Gastrocnemius medialis (tissue), 4 donors: Measurements from ENCODE around the gene KLRK1.
"Not testable (repeated sequence)": the region's sequence is repeated elsewhere in the genome, so short reads cannot be mapped to it uniquely, and the experiment has no call there.

Source experiments
- POLR2A ChIP-seq, 2 donors: fragments of 450-650 bp; IDR thresholded peaks; one replicate each; pipeline ENCODE4 v1.6.1; 2017; ENCODE audit warnings: antibody characterized with exemption in 2 of 2, mild to moderate bottlenecking in 2 of 2, moderate library complexity in 2 of 2
- TF ChIP-seq, protein P1 (sequence below), 5 experiments: fragments of 450-650 bp in 3 of 5; fragments of 200-600 bp in 2 of 5; sonication (generic) in 2 of 5; IDR thresholded peaks in 4 of 5; conservative IDR thresholded peaks in 1 of 5; 1 replicate in 4 of 5; 2 replicates in 1 of 5; pipeline ENCODE4 v1.5.1; 2016 to 2019; ENCODE audit warnings: antibody characterized with exemption in 5 of 5, mild to moderate bottlenecking in 3 of 5, moderate library complexity in 3 of 5

DNA sequence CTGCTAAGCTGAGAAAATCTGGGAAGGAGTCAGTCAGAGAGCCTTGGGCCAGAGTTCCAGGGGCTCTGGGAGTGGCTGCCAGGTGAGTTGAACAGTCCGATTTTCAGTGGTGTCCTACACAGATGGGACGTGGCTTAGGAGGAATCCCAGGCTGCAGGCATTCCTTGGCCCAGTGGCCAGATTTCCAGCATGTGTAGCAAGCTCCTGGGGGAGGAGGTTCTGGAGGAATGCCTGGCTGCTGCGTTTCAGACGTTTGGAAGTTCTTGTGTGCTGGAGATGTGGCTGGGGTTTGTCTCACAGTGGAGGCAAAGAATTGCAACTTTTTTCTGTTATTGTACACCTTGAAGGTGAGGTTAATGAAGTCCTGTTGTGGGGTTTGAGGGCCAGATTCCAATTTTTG lies 53.6 kb downstream of the KLRK1 start:
- TF ChIP-seq, protein P1, sequence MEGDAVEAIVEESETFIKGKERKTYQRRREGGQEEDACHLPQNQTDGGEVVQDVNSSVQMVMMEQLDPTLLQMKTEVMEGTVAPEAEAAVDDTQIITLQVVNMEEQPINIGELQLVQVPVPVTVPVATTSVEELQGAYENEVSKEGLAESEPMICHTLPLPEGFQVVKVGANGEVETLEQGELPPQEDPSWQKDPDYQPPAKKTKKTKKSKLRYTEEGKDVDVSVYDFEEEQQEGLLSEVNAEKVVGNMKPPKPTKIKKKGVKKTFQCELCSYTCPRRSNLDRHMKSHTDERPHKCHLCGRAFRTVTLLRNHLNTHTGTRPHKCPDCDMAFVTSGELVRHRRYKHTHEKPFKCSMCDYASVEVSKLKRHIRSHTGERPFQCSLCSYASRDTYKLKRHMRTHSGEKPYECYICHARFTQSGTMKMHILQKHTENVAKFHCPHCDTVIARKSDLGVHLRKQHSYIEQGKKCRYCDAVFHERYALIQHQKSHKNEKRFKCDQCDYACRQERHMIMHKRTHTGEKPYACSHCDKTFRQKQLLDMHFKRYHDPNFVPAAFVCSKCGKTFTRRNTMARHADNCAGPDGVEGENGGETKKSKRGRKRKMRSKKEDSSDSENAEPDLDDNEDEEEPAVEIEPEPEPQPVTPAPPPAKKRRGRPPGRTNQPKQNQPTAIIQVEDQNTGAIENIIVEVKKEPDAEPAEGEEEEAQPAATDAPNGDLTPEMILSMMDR (IDR thresholded peaks at IDR 0.05 in 4 of 5, conservative IDR thresholded peaks at IDR 0.05 in 1 of 5), result not testable (repeated sequence)
- TF ChIP-seq POLR2A (IDR thresholded peaks at IDR 0.05), result not testable (repeated sequence)
